Measurements from ENCODE around the gene ERI3.

DNA sequence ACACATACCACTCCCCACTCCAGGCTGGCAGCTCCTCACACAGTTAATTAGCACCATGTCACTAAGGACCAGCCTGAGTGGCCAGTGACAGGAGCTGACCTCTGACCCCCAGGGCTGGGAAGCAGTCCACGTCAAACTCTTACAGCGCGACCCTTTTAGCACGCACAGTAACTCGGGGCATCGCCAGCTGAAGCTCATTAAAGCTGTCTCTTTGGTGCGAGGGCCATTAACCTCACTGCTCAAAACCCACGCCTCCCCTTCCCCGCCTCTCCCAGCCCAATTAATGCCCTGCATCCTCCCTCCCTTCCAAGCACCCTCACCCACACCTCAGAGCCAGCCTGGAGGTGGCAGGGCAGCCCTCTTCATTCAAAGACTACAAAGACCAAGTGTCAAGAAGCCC is 110.1 kb downstream of the ERI3 start:
- TF ChIP-seq, protein P1, sequence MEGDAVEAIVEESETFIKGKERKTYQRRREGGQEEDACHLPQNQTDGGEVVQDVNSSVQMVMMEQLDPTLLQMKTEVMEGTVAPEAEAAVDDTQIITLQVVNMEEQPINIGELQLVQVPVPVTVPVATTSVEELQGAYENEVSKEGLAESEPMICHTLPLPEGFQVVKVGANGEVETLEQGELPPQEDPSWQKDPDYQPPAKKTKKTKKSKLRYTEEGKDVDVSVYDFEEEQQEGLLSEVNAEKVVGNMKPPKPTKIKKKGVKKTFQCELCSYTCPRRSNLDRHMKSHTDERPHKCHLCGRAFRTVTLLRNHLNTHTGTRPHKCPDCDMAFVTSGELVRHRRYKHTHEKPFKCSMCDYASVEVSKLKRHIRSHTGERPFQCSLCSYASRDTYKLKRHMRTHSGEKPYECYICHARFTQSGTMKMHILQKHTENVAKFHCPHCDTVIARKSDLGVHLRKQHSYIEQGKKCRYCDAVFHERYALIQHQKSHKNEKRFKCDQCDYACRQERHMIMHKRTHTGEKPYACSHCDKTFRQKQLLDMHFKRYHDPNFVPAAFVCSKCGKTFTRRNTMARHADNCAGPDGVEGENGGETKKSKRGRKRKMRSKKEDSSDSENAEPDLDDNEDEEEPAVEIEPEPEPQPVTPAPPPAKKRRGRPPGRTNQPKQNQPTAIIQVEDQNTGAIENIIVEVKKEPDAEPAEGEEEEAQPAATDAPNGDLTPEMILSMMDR (IDR thresholded peaks at IDR 0.05; ENCODE audit: insufficient read depth, low read depth, low read length), result no peak
- TF ChIP-seq EZH2 (IDR thresholded peaks at IDR 0.05; ENCODE audit: insufficient read depth, low read length), result no peak
